Lung microvascular endothelial cell (primary cell): ENCODE data around the gene THOC5. TPM values are rescaled to one million over a fixed set of nuclear protein-coding genes. Genes with fewer than 3 reads are reported as not detected.
A peak's percentile ranks its signal among the peaks of the same experiment; 100 is the strongest.
"Not testable (repeated sequence)": the region's sequence is repeated elsewhere in the genome, so short reads cannot be mapped to it uniquely, and the experiment has no call there.

Source experiments
- DNase-seq, 2 donors: peaks; one replicate each; pipeline versions ENCODE4 v3.0.0 to v3.0.0-alpha.2; 2010; ENCODE audit warnings: low read depth in 2 of 2
- total RNA-seq: library from RNA; depleted of rRNA; stranded (reverse); fragments of >200 nt; gene quantifications from 2 replicates; pipeline ENCODE4 v1.2.1, GENCODE V29; 2014

The THOC5 gene
- total RNA-seq, 1 donor from 2014 or later: 23.2 TPM

DNA sequence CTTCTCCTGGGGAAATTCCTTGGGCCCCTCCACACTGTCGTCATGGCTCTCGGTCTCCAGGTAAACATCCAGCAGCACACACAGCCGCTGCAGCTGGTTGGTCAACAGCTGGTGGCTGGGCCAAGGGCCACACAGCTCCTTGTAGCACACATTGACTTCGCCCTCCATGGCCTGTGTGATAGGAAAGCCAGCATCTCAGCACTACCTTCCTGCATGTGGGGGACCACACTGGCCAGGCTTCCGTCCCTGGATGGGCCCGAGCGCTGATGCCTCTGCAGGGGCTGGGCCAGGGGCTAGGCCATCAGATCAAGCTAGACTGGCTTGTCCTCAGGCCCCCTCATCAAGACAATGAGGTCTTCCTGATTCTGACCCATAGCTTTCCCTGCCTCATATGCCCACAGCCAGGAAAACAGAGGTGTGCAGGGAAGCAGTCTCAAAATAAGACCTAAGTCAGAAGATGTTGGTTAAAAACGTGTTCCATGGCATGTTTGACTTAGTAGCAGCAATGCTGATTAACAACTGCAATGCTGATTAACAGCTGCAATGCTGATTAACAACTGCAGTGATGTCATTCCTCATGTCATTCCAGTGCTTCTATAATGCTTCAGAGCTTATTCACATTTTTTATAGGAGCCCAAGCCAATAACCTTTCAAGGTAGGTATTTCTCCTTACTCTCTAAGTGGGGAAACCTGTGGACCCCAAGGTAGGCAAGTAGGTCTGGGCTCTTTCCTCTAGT, 42.3 kb downstream of the THOC5 start:
- DNase-seq: no peak

DNA sequence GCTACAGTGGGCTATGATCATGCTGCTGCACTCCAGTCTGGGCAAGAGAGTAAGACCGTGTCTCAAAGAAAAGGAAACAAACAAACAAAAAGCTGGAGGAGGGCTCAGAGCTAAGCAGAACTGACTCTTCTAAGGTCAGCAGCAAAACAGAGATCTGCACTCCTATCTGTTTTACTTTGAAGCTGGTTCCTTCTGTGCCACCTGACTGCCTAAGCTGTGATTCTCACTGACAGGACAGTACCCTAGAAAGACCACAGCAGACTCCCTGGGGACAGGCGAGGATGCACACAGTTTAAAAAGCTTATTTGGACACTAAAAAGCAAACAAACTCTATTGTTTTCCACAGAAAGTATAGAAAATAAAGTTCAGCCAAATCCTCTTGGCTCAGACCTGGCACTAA, 43.0 kb downstream of the THOC5 start:
- no peak for DNase-seq

DNA sequence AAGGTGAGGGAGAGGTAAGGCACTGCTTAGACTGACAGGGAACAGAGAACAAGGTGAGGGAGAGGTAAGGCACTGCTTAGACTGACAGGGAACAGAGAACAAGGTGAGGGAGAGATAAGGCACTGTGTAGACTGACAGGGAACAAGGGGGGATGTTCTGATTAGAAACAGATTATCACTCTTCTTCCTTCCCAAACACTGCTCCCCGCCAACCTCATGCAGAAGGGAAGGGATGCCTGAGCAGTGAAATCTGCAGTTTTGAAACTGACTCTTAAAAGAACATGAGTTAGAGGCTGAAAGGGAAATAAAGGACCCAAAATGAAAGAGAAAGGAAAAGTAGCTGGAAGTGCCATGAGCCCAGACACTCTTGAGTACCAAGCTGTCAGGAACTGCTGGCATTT, 43.7 kb downstream of the THOC5 start:
- no peak for DNase-seq

DNA sequence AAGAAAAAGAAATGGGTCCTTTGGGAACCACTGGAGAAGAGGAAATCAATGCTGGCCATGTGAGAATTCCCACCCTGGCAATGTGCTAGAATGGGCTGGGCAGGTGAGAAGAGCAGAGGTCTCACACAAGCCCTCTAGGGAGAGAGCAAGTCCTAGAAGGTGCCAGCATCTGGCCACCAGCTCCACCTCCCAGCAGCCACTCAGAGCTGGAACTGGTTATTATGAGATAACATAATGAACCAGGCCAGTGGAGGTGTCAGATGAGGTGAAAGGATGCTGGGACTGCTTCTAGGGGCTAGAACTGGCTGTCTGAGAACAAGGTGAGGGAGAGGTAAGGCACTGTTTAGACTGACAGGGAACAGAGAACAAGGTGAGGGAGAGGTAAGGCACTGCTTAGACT, 44.3 kb downstream of the THOC5 start:
- DNase-seq: no peak

DNA sequence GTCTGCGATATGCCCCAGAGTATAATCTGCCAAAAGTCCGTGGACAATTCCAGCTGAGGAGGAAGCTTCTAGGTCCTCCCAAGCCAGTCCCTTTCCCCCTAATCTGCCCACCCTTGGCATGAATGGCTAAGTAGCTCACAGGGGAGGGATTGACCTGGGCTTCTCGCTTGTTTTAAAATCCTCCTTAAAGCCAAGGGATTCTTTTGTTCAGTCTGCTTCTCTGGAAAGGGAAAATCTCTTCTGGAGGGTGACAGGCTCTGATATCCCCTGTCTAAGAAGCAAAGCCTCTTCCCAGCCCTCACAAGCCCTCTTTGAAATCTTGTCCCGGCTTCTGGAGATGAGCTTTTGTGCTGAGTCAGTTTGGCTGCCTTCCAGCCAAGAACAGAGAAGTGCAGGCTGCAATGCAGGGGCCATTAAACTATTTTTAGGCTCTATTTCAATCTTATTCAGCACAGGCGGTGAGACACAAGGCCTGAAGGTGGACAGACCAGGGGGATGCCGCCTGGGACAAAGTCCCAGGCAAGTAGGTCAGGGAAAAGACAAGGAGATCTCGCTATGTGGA, 49.7 kb downstream of the THOC5 start:
- DNase-seq: peak in 1 of 2 donors; percentile 39

DNA sequence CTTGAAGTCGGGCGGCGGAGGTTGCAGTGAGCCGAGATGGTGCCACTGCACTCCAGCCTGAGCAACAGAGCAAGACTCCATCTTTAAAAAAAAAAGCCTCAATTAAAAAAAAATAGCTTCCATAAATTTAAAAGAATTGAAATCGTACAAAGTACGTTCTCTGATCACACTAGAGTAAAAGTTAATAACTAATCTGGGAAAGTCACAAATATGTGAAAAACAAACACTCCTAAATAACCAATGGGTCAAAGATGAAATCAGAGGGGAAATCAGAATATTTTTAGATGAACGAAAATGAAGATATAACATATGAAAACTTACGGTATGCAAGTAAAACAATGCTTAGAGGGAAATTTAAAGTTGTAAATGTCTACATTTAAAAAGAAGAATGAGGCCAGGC, 53.7 kb downstream of the THOC5 start:
- no peak for DNase-seq

DNA sequence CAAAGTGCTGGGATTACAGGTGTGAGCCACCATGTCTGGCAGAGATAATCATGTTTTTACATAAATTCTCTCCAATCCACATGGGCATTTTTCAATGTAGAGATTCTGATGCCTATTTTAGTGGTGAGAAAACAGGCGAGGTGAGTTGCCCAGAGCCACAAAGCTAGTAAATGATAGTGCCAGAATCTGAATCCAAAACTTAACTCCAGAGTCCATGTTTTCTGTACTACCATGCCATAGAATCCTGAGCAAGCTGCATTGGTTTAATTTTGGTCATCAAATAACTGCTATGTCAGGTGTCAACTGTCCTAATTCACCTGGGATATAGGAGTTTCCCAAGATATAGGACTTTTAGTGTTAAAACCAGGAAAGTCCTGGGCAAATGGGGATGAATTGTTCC, 59.9 kb downstream of the THOC5 start:
- DNase-seq: no peak

DNA sequence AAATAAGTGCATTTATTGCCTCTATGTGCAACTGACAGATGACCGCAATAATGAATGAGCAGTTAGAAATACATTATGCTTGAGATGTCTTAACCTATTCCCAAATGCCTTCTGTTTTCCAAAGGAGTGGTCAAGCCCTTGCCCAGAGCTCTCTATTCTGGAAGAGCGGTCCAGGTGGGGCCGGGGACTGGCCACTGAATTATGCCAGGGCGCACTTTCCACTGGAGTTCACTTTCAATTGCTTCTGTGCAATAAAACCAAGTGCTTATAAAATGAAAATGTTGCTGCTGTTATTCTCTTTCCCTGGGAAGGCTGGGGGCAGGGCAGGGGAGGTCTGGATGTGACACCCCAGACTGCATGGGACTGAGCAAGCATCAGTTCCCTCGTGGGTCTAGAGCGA, 62.5 kb downstream of the THOC5 start:
- DNase-seq: no peak

DNA sequence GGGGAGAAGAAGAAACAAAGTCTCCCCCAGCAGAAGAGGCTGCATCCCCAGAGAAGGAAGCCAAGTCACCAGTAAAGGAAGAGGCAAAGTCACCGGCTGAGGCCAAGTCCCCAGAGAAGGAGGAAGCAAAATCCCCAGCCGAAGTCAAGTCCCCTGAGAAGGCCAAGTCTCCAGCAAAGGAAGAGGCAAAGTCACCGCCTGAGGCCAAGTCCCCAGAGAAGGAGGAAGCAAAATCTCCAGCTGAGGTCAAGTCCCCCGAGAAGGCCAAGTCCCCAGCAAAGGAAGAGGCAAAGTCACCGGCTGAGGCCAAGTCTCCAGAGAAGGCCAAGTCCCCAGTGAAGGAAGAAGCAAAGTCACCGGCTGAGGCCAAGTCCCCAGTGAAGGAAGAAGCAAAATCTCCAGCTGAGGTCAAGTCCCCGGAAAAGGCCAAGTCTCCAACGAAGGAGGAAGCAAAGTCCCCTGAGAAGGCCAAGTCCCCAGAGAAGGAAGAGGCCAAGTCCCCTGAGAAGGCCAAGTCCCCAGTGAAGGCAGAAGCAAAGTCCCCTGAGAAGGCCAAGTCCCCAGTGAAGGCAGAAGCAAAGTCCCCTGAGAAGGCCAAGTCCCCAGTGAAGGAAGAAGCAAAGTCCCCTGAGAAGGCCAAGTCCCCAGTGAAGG, 64.3 kb downstream of the THOC5 start:
- DNase-seq: not testable (repeated sequence)

DNA sequence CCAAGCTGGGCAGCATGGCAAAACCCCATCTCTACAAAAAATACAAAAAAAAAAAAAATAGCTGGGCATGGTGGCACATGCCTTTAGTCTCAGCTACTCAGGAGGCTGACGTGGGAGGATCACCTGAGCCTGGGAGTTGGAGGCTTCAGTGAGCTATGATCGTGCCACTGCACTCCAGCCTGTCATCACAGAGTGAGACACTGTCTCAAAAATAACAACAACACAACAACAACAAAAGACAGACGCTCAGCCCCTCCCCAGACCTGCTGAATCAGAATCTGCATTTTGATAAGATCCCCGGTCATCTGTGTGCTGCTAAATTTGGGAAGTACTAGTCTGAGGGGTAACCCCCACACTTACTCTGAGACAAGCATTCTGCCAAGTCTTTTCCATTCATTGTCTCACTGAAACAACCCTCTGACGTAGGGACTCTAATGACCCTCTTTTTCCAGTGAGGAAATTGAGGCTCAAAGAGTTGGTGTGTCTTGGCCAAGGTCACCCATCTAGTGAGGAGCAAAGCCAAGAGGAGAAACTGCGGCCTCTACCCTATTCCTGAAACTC, 66.1 kb downstream of the THOC5 start:
- no peak for DNase-seq

DNA sequence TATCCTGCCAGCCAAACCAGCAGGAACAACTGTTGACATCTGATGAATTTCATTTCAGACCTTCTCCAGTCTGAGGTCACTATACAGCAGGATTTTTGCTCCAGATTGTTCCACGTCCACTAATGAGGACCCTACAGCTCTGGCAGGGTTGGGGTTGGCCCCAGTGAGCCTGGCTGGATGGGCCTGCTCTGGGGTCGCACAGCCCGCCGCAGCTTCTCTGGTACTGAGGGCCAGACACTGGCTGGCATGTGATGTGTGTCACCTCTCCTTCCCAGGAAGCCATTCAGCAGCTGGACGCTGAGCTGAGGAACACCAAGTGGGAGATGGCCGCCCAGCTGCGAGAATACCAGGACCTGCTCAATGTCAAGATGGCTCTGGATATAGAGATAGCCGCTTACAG, 68.1 kb downstream of the THOC5 start:
- no peak for DNase-seq

DNA sequence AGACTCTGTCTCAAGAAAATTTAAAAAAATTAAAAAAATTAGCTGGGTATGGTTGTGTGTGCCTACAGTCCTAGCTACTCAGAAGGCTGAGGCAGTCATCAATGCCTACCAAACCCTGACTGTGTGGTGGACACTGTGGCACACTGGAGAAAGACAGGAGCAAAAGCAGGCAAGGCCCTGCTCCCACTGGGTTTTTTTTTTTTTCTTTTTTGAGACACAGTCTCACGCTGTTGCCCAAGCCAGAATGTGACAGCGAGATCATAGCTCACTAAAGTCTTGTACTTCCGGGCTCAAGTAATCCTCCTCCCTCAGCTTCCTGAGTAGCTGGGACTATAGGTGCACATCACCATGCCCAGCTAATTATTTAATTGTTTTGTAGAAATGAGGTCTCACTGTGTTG, 68.9 kb downstream of the THOC5 start:
- no peak for DNase-seq

DNA sequence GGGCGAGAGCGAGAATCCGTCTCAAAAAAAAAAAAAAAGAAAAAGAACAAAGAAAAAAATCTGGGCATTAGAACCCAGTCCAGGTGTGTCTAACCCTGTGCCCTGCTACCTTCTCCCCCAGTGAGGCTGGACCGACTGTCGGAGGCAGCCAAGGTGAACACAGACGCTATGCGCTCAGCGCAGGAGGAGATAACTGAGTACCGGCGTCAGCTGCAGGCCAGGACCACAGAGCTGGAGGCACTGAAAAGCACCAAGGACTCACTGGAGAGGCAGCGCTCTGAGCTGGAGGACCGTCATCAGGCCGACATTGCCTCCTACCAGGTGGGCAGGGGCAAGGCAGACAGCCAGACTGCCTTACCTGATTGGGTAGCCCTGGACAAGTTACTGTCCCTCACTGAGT, 70.3 kb downstream of the THOC5 start:
- DNase-seq: no peak

DNA sequence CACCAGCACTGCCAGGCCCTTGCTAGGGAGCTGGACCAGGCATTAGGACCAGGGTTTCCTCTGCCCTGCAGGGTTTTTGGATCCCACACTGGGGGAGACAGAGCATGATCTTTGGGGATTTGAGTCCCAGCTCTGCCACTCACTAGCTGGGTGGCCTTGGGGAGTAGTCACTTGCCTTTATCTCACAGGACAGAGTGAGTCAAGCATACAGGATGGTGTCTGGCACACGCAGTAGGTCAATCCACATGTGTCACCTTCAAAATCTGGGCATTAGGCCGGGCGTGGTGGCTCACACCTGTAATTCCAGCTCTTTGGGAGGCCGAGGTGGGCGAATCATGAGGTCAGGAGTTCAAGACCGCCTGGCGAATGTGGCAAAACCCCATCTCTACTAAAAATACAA, 70.8 kb downstream of the THOC5 start:
- DNase-seq: no peak

DNA sequence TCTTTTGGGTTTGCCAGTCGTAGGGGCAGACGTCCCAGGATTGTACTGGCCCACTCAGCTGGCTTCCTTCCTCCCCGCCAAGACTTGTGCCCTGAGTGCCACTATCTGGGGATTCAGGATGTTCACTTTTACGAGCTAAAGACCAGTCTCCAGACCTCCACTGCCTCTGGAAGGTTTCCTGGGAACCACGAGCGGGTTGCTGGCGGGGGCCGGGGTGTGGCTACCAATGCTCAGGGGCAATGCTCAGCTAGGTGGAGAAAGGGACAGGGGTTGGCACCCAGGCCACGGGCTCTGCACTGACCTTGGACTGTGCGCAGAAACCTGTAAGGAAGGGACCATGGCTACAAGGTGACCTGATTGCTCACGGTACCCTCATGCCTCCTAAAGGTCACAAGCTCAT, 71.3 kb downstream of the THOC5 start:
- DNase-seq: no peak

DNA sequence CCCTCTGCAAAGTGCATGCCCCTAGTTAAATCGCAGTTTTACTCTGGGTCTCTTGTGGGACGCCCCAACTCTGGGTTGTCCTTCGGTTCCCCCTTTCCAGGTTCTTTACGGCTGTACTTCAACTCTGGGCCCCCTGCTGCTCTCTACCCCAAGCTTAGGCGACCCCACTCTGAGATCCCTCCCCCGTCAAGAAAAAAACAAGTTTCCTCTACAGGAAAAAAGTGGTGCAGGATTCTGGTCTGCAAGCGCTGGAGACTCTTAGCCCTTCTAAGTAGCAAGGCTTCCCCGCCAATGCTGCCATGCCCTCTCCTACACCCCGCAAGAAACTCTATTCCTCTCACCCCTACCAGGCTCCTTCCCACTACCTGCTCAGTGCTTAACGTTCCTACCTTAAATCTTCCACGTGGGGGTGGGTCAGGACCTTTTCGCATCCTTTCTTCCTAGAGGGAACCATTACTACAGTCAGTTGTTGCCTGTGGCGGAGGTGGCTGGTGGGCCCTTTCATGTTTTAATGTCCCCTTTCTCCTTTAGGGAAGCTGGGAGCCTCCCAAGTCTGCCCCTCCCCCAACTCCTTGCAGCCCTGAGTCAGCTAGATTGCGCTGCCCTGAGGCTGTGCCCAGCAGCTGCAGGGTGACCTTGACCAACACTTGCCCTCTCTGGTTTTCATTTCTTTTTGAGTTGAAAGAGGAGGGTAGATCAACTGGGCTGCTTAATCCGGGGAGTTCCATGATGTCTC, 72.1 kb downstream of the THOC5 start:
- DNase-seq: no peak

DNA sequence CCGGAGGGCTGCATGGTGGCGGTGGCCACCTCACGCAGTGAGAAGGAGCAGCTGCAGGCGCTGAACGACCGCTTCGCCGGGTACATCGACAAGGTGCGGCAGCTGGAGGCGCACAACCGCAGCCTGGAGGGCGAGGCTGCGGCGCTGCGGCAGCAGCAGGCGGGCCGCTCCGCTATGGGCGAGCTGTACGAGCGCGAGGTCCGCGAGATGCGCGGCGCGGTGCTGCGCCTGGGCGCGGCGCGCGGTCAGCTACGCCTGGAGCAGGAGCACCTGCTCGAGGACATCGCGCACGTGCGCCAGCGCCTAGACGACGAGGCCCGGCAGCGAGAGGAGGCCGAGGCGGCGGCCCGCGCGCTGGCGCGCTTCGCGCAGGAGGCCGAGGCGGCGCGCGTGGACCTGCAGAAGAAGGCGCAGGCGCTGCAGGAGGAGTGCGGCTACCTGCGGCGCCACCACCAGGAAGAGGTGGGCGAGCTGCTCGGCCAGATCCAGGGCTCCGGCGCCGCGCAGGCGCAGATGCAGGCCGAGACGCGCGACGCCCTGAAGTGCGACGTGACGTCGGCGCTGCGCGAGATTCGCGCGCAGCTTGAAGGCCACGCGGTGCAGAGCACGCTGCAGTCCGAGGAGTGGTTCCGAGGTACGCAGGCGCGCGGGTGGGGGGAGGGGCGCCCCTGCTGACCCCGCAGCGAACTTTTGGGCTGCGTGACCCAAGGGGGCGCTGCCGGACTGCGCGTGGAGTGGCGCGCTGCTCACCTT, 72.9 kb downstream of the THOC5 start:
- DNase-seq: peak in 1 of 2 donors; percentile 23

DNA sequence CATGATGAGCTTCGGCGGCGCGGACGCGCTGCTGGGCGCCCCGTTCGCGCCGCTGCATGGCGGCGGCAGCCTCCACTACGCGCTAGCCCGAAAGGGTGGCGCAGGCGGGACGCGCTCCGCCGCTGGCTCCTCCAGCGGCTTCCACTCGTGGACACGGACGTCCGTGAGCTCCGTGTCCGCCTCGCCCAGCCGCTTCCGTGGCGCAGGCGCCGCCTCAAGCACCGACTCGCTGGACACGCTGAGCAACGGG, 73.4 kb downstream of the THOC5 start:
- DNase-seq: no peak

DNA sequence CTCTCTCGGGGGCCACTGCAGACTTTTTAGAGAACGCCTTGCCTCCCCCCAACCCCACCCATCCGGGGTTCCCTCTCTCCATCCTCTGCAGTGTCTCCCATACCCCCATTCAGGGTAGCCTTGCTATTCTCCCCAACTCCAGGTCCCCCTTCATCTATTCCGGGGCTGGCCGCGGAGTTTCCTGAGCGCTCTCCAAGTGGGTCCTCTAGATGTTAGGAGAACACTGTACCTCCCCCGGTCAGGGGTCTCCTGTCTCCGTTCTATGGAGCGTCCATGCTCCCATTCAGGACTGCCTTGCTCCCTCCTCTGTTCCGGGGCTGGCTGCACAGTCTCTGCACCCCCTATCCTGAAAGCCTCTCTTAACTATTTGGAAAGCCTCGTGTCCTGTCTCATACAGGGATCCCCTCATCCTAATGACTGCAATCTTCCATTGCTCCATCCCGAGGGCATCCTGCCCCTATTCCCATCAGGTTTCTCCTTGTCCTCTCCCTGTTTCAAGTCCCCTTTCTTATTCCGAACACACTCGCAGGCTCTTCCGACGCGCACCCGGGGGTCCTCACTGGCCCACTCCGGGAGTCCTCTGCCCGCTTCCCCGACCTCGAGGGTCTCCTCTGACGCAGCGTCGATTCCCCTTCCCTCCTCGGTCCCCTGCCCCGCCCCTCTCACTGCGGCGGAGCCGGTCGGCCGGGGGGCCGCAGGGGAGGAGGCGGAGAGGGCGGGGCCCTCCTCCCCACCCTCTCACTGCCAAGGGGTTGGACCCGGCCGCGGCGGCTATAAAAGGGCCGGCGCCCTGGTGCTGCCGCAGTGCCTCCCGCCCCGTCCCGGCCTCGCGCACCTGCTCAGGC, 73.9 kb downstream of the THOC5 start, which contains the start of gene NEFH:
TSS of gene NEFH (plus strand) at position 802 of the 845 bp plus-strand sequence. CDS start 45 bp downstream, outside the sequence.
- no peak for DNase-seq
